ENCODE measurements around the gene MAPK8.

The MAPK8 gene

GRCh38 chr10:48412081-48412480, 105.6 kb downstream of the MAPK8 start:
- TF ChIP-seq PKNOX1 (IDR thresholded peaks at IDR 0.05) (no peak), FOXM1 (IDR thresholded peaks at IDR 0.05; ENCODE audit: borderline replicate concordance) (no peak)
- ChIA-PET POLR2A (no interaction called here), CTCF (no interaction called here)
- no peak for DNase-seq (ENCODE audit: extremely low spot score)

GRCh38 chr10:48412933-48413332, 106.5 kb downstream of the MAPK8 start:
- POLR2A ChIA-PET: no interaction called here
- TF ChIP-seq ELF4 (IDR thresholded peaks at IDR 0.05): no peak
- no peak for TF ChIP-seq NFRKB (IDR thresholded peaks at IDR 0.05)
- no peak for TF ChIP-seq TARDBP (IDR thresholded peaks at IDR 0.05)
- TF ChIP-seq SUZ12 (IDR thresholded peaks at IDR 0.05): no peak
- TF ChIP-seq FOXM1 (IDR thresholded peaks at IDR 0.05; ENCODE audit: borderline replicate concordance): no peak
- no peak for TF ChIP-seq FOXK2 (IDR thresholded peaks at IDR 0.05)
- TF ChIP-seq ARNT (IDR thresholded peaks at IDR 0.05): no peak
- no peak for TF ChIP-seq SP1 (IDR thresholded peaks at IDR 0.05)
- no peak for TF ChIP-seq ZNF384 (IDR thresholded peaks at IDR 0.05)
- no peak for TF ChIP-seq PKNOX1 (IDR thresholded peaks at IDR 0.05)
- CTCF ChIA-PET: interaction anchor here (0.9 kb wide), 1 partner anchor 9 kb away, joined by 3 read pairs; no protein-coding TSS in a partner anchor

GRCh38 chr10:48414160-48414559, 107.7 kb downstream of the MAPK8 start:
- TF ChIP-seq PKNOX1 (IDR thresholded peaks at IDR 0.05): no peak
- no peak for TF ChIP-seq SUZ12 (IDR thresholded peaks at IDR 0.05)
- no peak for TF ChIP-seq ZNF384 (IDR thresholded peaks at IDR 0.05)
- TF ChIP-seq TARDBP (IDR thresholded peaks at IDR 0.05): no peak
- no peak for TF ChIP-seq FOXK2 (IDR thresholded peaks at IDR 0.05)
- no peak for TF ChIP-seq L3MBTL2 (conservative IDR thresholded peaks at IDR 0.05)
- TF ChIP-seq ARNT (IDR thresholded peaks at IDR 0.05): no peak
- TF ChIP-seq HDGF (IDR thresholded peaks at IDR 0.05; ENCODE audit: borderline replicate concordance): no peak
- no peak for TF ChIP-seq CTBP1 (IDR thresholded peaks at IDR 0.05; ENCODE audit: borderline replicate concordance)
- no peak for TF ChIP-seq FOXA1 (IDR thresholded peaks at IDR 0.05)
- no peak for TF ChIP-seq LEF1 (IDR thresholded peaks at IDR 0.05; ENCODE audit: borderline replicate concordance)
- TF ChIP-seq ELF4 (IDR thresholded peaks at IDR 0.05): no peak
- POLR2A ChIA-PET: no interaction called here
- CTCF ChIA-PET: no interaction called here
- DNase-seq (ENCODE audit: extremely low spot score): no peak

More at GRCh38 chr10:48412933-48413332, 106.5 kb downstream of the MAPK8 start:
- DNase-seq (ENCODE audit: extremely low spot score): no peak

- no peak for DNase-seq (ENCODE audit: extremely low spot score)
- CTCF ChIA-PET: no interaction called here
- TF ChIP-seq SP1 (IDR thresholded peaks at IDR 0.05) (no peak), HDGF (IDR thresholded peaks at IDR 0.05; ENCODE audit: borderline replicate concordance) (no peak), PKNOX1 (IDR thresholded peaks at IDR 0.05) (no peak), ZNF384 (IDR thresholded peaks at IDR 0.05) (no peak)
- POLR2A ChIA-PET: no interaction called here
Observed at GRCh38 chr10:48414778-48415177, 108.3 kb downstream of the MAPK8 start.

- TF ChIP-seq CTBP1 (IDR thresholded peaks at IDR 0.05; ENCODE audit: borderline replicate concordance) (no peak), SP1 (IDR thresholded peaks at IDR 0.05) (no peak), TARDBP (IDR thresholded peaks at IDR 0.05) (no peak), NFRKB (IDR thresholded peaks at IDR 0.05) (no peak), HDGF (IDR thresholded peaks at IDR 0.05; ENCODE audit: borderline replicate concordance) (no peak), FOXA1 (IDR thresholded peaks at IDR 0.05) (no peak), FOXK2 (IDR thresholded peaks at IDR 0.05) (no peak), LEF1 (IDR thresholded peaks at IDR 0.05; ENCODE audit: borderline replicate concordance) (no peak), PKNOX1 (IDR thresholded peaks at IDR 0.05) (no peak), SUZ12 (IDR thresholded peaks at IDR 0.05) (no peak), ZNF384 (IDR thresholded peaks at IDR 0.05) (no peak), ARNT (IDR thresholded peaks at IDR 0.05) (no peak), FOXM1 (IDR thresholded peaks at IDR 0.05; ENCODE audit: borderline replicate concordance) (no peak)
- no peak for DNase-seq (ENCODE audit: extremely low spot score)
- CTCF ChIA-PET: no interaction called here
- POLR2A ChIA-PET: no interaction called here
Observed at GRCh38 chr10:48416584-48417232, 110.2 kb downstream of the MAPK8 start.

GRCh38 chr10:48417374-48417773, 110.9 kb downstream of the MAPK8 start:
- CTCF ChIA-PET: no interaction called here
- POLR2A ChIA-PET: no interaction called here

More at GRCh38 chr10:48417374-48417773, 110.9 kb downstream of the MAPK8 start:
- TF ChIP-seq TARDBP (IDR thresholded peaks at IDR 0.05) (no peak), FOXA1 (IDR thresholded peaks at IDR 0.05) (no peak), NFRKB (IDR thresholded peaks at IDR 0.05) (no peak), BHLHE40 (IDR thresholded peaks at IDR 0.05; ENCODE audit: borderline replicate concordance) (no peak), CTBP1 (IDR thresholded peaks at IDR 0.05; ENCODE audit: borderline replicate concordance) (no peak), ARNT (IDR thresholded peaks at IDR 0.05) (no peak), FOXK2 (IDR thresholded peaks at IDR 0.05) (no peak), PKNOX1 (IDR thresholded peaks at IDR 0.05) (no peak), SP1 (IDR thresholded peaks at IDR 0.05) (no peak), LEF1 (IDR thresholded peaks at IDR 0.05; ENCODE audit: borderline replicate concordance) (no peak), HDGF (IDR thresholded peaks at IDR 0.05; ENCODE audit: borderline replicate concordance) (no peak), FOXM1 (IDR thresholded peaks at IDR 0.05; ENCODE audit: borderline replicate concordance) (no peak), ELF4 (IDR thresholded peaks at IDR 0.05) (no peak), ZNF384 (IDR thresholded peaks at IDR 0.05) (no peak), SUZ12 (IDR thresholded peaks at IDR 0.05) (no peak), L3MBTL2 (conservative IDR thresholded peaks at IDR 0.05) (no peak)
- no peak for DNase-seq (ENCODE audit: extremely low spot score)
